Calu3 (cell line): ENCODE data around the gene TRAF2. TPM values are rescaled to one million over a fixed set of nuclear protein-coding genes. Genes with fewer than 3 reads are reported as not detected.

Experiments
- BruUV-seq: library from RNA; stranded (reverse); fragments of 400-500 nt; replicated peaks from 2 replicates; lab custom pipeline; 2021; lab: Mats Ljungman, UMichigan
- CTCF ChIA-PET: fragments of 300-600 bp; sonication (Branson Sonifier 250); formaldehyde crosslinking; loops from one replicate; lab custom pipeline; 2022; ENCODE audit warnings: antibody characterized with exemption; lab: Charles Lee
- DNase-seq: peaks from one replicate; pipeline ENCODE4 v3.0.0; 2022
- H3K27ac Mint-ChIP-seq: one replicate; pipeline ENCODE4 v1.8.0; 2022; ENCODE audit warnings: mixed read lengths; ENCODE audit not compliant: unreplicated experiment
- H3K27me3 Mint-ChIP-seq: one replicate; pipeline ENCODE4 v1.8.0; 2022; ENCODE audit warnings: mixed read lengths; ENCODE audit not compliant: unreplicated experiment
- H3K36me3 Mint-ChIP-seq: one replicate; pipeline ENCODE4 v1.8.0; 2022; ENCODE audit warnings: mild to moderate bottlenecking, moderate library complexity, mixed read lengths; ENCODE audit not compliant: insufficient read depth, unreplicated experiment
- H3K4me1 Mint-ChIP-seq: one replicate; pipeline ENCODE4 v1.8.0; 2022; ENCODE audit warnings: mild to moderate bottlenecking, low read depth, mixed read lengths; ENCODE audit not compliant: unreplicated experiment
- H3K4me3 Mint-ChIP-seq: one replicate; pipeline ENCODE4 v1.8.0; 2022; ENCODE audit warnings: mild to moderate bottlenecking, low read depth, moderate library complexity, mixed read lengths; ENCODE audit not compliant: unreplicated experiment
- H3K9me3 Mint-ChIP-seq: one replicate; pipeline ENCODE4 v1.8.0; 2022; ENCODE audit warnings: low read depth, mixed read lengths; ENCODE audit not compliant: unreplicated experiment
- intact Hi-C: fragments of 100-400 bp; cut with micrococcal nuclease; formaldehyde crosslinking; loops from one replicate; pipeline ENCODE4 v1.10.0; 2022; ENCODE audit not compliant: unreplicated experiment
- total RNA-seq: library from RNA; stranded (reverse); gene quantifications from 2 replicates; pipeline ENCODE4 v1.2.3, GENCODE V29; 2022
- TF ChIP-seq, protein P1 (sequence below): fragments of 200-600 bp; IDR thresholded peaks from one replicate; pipeline ENCODE4 v1.8.0; 2022; ENCODE audit warnings: antibody characterized with exemption; ENCODE audit not compliant: unreplicated experiment

The TRAF2 gene
- total RNA-seq, 1 experiment from 2014 or later = 50.5 TPM

DNA sequence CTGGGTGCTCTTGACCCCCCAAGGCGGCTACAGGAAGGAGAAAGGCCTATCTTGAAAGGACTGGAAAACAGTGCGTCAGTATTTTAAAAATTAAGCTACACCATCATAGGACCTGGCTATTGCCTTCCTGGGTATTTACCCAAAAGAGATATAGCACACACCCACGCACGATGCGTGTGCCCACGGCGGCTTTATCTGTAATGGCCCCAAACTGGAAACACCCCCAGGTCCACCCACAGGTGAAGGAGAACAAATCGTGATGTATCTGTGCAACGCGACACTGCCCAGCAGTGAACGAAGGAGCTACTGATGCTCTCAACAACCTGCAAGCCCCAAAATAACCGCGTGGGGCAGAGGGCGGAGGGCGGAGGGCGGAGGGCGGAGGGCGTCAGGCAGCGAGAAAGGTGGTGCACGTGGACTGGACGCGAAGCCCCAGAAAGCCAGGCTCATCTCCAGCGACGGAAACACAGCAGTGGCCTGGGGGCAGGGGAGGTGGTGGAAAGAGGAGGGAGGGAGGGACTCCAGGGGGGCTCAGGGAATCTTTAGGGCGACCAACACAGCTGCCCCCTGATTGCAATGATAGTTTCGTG lies 78.6 kb downstream of the TRAF2 start:
- CTCF ChIA-PET = interaction anchor here (1.1 kb wide), 1 partner anchor 17 kb away, joined by 3 read pairs; no protein-coding TSS in a partner anchor
- no peaks in the 10 kb centered on the region for H3K27me3 Mint-ChIP-seq

DNA sequence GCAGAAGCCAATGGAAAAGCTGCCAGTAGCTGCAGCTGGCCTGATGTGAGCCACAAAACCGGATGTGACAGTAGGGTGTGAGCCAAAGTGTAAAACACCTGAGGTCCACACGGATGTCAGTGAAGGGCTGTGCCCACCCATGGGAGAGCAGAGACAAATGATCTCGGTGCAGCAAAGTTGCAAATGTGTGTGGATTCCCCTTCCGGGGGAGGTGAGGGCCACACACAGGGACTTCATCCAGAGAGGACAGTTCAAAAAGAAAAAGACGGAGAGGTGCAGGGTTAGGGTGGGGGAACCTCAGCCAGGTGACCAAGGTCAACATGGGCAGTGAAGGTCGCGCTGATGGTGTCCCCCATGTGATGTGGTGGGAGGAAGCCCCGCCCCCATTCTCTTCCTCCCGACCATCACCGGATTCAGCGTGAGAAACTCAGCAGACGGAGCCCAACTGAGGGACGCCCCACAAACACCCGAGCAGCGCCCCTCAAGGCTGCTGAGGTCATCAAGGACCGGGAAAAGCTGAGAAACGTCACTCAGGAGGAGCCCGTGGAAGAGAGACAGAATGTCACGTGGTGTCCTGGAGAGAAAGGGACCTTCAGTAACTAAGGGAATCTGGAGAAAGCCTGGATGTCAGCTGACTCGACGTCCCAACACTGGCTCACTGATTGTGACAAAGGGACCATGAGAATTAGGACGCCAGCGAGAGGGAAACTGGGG lies 79.6 kb downstream of the TRAF2 start:
- BruUV-seq = no TSS peak

More for the DNA sequence above, 78.6 kb downstream of the TRAF2 start:
- DNase-seq = no peak
- no TSS peak for BruUV-seq
- no peak overlapping the region for H3K4me3 Mint-ChIP-seq
- peaks cover 11% of the 10 kb centered on the region for H3K36me3 Mint-ChIP-seq
- no peaks in the 10 kb centered on the region for H3K9me3 Mint-ChIP-seq
- no peak overlapping the region for H3K27ac Mint-ChIP-seq
- intact Hi-C loops = no loop called here
- H3K4me1 Mint-ChIP-seq = no peaks in the 10 kb centered on the region
- TF ChIP-seq, protein P1, sequence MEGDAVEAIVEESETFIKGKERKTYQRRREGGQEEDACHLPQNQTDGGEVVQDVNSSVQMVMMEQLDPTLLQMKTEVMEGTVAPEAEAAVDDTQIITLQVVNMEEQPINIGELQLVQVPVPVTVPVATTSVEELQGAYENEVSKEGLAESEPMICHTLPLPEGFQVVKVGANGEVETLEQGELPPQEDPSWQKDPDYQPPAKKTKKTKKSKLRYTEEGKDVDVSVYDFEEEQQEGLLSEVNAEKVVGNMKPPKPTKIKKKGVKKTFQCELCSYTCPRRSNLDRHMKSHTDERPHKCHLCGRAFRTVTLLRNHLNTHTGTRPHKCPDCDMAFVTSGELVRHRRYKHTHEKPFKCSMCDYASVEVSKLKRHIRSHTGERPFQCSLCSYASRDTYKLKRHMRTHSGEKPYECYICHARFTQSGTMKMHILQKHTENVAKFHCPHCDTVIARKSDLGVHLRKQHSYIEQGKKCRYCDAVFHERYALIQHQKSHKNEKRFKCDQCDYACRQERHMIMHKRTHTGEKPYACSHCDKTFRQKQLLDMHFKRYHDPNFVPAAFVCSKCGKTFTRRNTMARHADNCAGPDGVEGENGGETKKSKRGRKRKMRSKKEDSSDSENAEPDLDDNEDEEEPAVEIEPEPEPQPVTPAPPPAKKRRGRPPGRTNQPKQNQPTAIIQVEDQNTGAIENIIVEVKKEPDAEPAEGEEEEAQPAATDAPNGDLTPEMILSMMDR = no peak

DNA sequence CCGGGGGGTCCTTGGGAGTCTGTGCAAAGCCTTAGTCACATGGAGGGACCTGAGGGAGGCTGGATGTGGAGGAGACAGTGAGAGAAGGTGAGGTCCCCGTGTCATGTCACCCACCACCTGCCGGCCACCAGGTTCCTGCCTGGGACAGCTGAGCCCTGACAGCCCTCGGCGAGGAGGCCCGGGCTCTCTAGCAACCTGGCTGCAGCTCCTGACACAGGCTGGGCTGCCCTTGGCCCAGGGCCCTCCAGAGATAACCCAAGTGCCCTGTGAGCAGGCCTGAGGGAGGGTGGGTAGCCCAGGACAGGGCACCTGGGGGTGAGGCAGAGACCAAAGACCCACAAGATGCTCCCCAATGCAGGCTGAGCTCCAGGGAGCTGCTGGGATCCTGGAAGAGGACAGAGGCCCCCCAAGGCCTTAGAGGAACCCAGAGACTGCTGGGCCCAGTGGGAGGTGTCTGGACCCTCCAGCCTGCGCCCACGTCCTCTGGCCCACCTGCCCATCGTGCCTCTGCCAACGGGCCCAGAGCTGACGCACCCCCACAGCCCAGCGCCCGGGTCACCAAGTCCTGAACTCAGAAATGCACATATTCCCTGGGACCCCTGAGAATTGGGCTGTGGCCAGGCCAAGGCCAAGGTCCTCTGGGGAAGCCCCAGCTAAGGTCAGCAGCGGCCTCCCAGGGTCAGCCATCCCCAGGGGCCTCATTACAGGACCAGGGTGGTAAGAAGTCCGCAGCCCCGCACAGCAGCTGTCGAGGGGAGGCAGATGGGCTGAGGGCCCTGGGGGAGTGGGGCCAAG lies 82.2 kb downstream of the TRAF2 start:
- Mint-ChIP-seq H3K27me3 (no peaks in the 10 kb centered on the region), H3K4me3 (no peak overlapping the region), H3K9me3 (no peaks in the 10 kb centered on the region), H3K27ac (no peak overlapping the region), H3K36me3 (peaks cover 8% of the 10 kb centered on the region), H3K4me1 (no peaks in the 10 kb centered on the region)
- BruUV-seq = no TSS peak
- intact Hi-C loops = no loop called here
- TF ChIP-seq, protein P1 = no peak
- no peak for DNase-seq
- CTCF ChIA-PET = interaction anchor here (0.6 kb wide), 1 partner anchor 53 kb away, joined by 8 read pairs; no protein-coding TSS in a partner anchor

More for the DNA sequence above, 79.6 kb downstream of the TRAF2 start:
- Mint-ChIP-seq H3K4me3 (no peak overlapping the region), H3K9me3 (no peaks in the 10 kb centered on the region), H3K36me3 (peaks cover 11% of the 10 kb centered on the region), H3K4me1 (no peaks in the 10 kb centered on the region), H3K27me3 (no peaks in the 10 kb centered on the region), H3K27ac (no peak overlapping the region)
- intact Hi-C loops = no loop called here
- TF ChIP-seq, protein P1 = no peak
- DNase-seq = no peak
- CTCF ChIA-PET = interaction anchor here (0.6 to 1.1 kb wide), 2 partner anchors 18 to 64 kb away, joined by 3 to 4 read pairs; no protein-coding TSS in a partner anchor

DNA sequence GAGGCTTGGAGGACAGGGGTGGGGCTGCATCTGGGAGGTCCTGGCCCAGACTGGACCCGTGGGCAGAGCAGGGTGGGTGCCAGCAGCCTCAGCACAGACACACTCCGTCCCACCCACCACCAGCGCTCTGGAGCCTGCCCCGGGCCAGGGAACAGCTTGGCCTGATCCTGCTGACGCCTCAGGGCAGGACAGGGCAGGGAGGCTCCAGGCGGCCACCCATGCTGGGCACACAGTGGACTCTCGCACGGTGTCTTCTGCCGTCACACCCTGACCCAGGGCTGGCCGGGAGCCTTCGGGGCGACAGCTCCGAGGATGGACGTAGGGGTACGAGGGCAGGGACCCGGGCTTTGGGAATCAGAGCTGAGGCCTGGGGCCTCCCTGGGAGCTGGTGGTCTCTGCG lies 82.8 kb downstream of the TRAF2 start:
- Mint-ChIP-seq H3K4me1 (no peaks in the 10 kb centered on the region), H3K9me3 (no peaks in the 10 kb centered on the region), H3K36me3 (peaks cover 8% of the 10 kb centered on the region), H3K27ac (no peak overlapping the region), H3K4me3 (no peak overlapping the region), H3K27me3 (no peaks in the 10 kb centered on the region)
- no TSS peak for BruUV-seq
- DNase-seq = no peak
- intact Hi-C loops = no loop called here
- TF ChIP-seq, protein P1 = no peak
- CTCF ChIA-PET = no interaction called here
